AG04450 (cell line): Measurements from ENCODE around the gene UNC79. TPM values are rescaled to one million over a fixed set of nuclear protein-coding genes. Genes with fewer than 3 reads are reported as not detected.

Source experiments
- CTCF ChIA-PET: fragments of 300-600, 350-600 bp; formaldehyde crosslinking; extraction: SDS; loops from one replicate; lab custom pipeline; 2022; ENCODE audit warnings: antibody characterized with exemption, inconsistent platforms; lab: Charles Lee
- POLR2A ChIA-PET: fragments of 350-600 bp; formaldehyde crosslinking; extraction: SDS; loops from one replicate; lab custom pipeline; 2021; ENCODE audit warnings: antibody characterized with exemption, inconsistent platforms; lab: Yijun Ruan, JAX
- DNase-seq: peaks from one replicate; pipeline ENCODE4 v3.0.0-alpha.2; 2011; ENCODE audit warnings: low read depth, low spot score
- H3K27ac ChIP-seq: one replicate; pipeline ENCODE4 v1.5.1; 2012; ENCODE audit warnings: low read depth, low read length, control low read depth
- H3K27me3 ChIP-seq: one replicate; pipeline ENCODE4 v1.6.0; 2012; ENCODE audit warnings: low read length; ENCODE audit not compliant: control insufficient read depth, insufficient read depth
- H3K4me3 ChIP-seq: 2 replicates; pipeline ENCODE4 v1.5.1; 2011; ENCODE audit warnings: mild to moderate bottlenecking, low read depth, low read length, control low read depth
- H3K9me3 ChIP-seq: 2 replicates; pipeline ENCODE4 v1.5.1; 2012; ENCODE audit warnings: low read length; ENCODE audit not compliant: control insufficient read depth, insufficient read depth
- polyA plus RNA-seq: library from polyadenylated mRNA; depleted of rRNA; stranded (reverse); fragments of >200 nt; gene quantifications from 2 replicates; pipeline ENCODE4 v1.2.3, GENCODE V29; 2011
- TF ChIP-seq, protein P1 (sequence below): IDR thresholded peaks from 2 replicates; pipeline ENCODE4 v1.5.1; 2011; ENCODE audit warnings: low read depth, low read length, control low read depth, inconsistent platforms

The UNC79 gene
- polyA plus RNA-seq, 1 experiment = 0.02 TPM

DNA sequence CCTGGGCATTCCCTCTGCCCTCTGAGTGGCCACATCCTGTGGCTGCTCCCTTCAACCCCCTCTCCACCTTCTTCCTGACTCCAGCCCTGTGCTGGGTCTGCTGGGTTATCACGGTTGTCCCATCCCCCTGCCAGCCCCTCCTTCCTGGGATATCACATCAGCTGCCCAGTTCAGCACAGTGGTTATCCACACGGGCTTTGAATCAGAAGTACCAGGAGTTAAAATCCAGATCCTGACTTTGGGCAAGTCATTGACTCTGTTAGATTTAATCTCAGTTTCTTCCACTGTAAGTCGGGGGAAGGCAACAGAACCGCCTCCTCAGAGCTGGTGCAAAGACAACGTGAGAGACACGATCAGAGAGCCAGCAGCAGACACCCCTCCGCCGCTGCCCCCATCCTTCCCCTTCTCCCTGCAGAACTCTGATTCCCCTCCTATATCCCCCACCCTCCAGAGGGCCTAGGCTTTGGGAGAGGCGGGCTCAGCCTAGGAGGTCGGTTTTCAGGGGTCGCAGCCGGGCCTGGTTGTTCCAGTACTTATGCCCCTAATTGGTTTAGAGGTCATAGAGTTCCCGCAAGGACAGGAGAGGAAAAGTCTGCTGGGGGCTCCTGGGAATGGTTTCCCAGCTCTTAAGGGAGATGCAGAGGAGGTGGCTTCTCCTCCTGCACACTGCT is 315.0 kb downstream of the UNC79 start:
- no peak for DNase-seq
- Histone ChIP-seq H3K27me3 (no peaks in the 10 kb centered on the region), H3K9me3 (peaks cover 11% of the 10 kb centered on the region; the same call in 1 of the 2 replicates), H3K27ac (no peak overlapping the region), H3K4me3 (no peak overlapping the region)
- ChIA-PET POLR2A (no interaction called here), CTCF (no interaction called here)
- TF ChIP-seq, protein P1, sequence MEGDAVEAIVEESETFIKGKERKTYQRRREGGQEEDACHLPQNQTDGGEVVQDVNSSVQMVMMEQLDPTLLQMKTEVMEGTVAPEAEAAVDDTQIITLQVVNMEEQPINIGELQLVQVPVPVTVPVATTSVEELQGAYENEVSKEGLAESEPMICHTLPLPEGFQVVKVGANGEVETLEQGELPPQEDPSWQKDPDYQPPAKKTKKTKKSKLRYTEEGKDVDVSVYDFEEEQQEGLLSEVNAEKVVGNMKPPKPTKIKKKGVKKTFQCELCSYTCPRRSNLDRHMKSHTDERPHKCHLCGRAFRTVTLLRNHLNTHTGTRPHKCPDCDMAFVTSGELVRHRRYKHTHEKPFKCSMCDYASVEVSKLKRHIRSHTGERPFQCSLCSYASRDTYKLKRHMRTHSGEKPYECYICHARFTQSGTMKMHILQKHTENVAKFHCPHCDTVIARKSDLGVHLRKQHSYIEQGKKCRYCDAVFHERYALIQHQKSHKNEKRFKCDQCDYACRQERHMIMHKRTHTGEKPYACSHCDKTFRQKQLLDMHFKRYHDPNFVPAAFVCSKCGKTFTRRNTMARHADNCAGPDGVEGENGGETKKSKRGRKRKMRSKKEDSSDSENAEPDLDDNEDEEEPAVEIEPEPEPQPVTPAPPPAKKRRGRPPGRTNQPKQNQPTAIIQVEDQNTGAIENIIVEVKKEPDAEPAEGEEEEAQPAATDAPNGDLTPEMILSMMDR = no peak

DNA sequence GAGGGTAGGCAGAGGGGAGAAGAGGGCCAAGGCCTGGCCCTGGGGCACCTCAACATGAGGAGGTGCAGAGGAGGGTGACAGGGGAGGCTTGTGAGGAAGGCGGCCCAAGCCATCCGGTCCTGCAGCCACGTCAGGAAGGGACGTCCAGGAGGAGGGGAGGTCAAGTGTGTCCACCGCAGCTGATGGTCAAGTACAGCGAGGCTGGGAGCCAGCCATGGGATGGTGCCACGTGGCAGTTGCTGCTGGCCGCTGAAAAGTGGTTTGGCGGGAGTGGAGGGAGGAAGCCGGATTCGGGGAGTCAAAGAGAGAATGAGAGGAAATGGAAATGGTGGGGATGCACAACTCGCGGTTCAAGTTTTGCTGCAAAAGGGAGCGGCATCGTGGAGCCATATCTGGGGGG is 316.4 kb downstream of the UNC79 start:
- POLR2A ChIA-PET = no interaction called here
- CTCF ChIA-PET = no interaction called here
- peaks cover 11% of the 10 kb centered on the region; the same call in 1 of the 2 replicates for H3K9me3 ChIP-seq
- H3K27ac ChIP-seq = no peak overlapping the region
- H3K4me3 ChIP-seq = no peak overlapping the region
- H3K27me3 ChIP-seq = no peaks in the 10 kb centered on the region
- TF ChIP-seq, protein P1 = no peak
- no peak for DNase-seq

DNA sequence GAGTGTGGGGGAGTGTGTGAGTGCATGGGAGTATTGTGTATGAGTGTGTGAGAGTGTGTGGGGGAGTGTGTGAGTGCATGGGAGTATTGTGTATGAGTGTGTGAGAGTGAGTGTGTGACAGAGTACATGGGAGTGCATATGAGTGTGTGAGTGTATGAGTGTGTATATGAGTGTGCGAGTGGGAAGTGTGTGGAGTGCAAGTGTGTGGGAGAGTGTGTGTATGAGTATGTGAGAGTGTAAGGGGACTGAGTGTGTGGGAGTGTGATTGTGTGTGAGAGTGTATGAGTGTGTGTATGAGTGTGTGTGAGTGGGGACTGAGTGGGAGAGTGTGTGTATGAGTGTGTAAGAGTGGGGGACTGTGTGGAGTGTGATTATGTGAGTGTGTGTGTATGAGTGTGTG is 316.8 kb downstream of the UNC79 start:
- H3K9me3 ChIP-seq = peaks cover 11% of the 10 kb centered on the region; the same call in 1 of the 2 replicates
- DNase-seq = no peak
- CTCF ChIA-PET = no interaction called here
- TF ChIP-seq, protein P1 = no peak
- H3K27me3 ChIP-seq = no peaks in the 10 kb centered on the region
- H3K4me3 ChIP-seq = no peak overlapping the region
- POLR2A ChIA-PET = no interaction called here
- H3K27ac ChIP-seq = no peak overlapping the region

DNA sequence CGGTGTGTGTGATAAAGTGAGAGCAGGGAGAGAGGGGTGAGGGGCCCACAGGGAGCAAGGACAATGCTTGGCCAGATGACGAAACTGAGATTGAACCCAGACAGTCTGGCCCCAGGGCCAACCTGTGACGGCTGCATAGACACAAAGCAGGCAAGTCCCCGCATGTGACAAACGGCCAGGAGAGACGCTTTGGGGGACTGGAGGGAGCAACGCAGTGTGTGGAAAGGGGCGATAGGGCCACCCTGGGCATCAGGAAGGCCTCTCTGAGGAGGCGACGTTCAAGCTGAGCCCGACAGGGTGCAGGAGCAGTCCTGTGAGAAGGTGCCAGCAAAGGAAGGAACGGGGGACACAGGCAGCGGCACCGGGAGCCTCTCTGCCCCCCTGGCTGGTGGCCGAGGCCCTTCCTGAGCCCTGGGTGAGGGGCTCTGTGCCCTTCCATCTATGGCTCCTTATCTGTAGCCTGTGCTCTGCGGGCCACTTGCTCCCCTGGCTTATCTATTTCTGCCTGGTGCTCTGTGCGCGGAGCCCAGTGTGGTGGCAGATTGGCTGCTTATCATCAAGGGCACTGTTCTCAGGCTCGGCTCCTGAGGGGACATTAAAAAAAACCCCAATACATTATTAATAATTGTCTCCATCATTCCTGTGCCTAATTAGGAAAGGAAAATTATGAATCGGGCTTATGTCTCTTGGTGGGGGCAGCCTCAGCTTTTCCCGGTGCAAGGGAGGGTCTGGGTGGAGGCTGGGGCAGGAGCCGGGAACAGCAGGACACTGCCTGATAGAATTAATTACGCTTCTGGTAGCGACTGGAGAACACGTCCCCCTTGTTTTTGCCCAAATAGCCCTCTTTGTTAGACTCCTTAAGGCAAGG is 317.7 kb downstream of the UNC79 start:
- no peaks in the 10 kb centered on the region for H3K27me3 ChIP-seq
- TF ChIP-seq, protein P1 = no peak
- DNase-seq = no peak
- POLR2A ChIA-PET = no interaction called here
- peaks cover 11% of the 10 kb centered on the region; the same call in 1 of the 2 replicates for H3K9me3 ChIP-seq
- H3K27ac ChIP-seq = no peak overlapping the region
- no peak overlapping the region for H3K4me3 ChIP-seq
- CTCF ChIA-PET = no interaction called here

DNA sequence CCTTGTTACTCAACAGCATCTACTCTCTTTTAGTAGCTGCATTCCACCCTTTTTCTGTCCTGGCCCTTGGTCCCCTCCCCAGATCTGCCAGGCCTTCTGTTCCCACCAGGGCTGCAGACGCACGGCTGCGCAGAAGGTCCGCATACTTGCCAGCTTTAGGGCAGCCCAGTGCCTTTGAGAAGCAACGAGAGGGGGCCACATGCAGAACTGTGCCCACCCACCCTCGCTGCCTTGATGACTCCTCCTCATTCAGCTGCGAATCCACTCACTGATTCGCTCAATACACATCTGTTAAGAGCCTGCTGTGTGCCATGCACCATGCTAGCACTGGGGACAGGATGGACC is 318.3 kb downstream of the UNC79 start:
- Histone ChIP-seq H3K27me3 (no peaks in the 10 kb centered on the region), H3K27ac (no peak overlapping the region), H3K4me3 (no peak overlapping the region), H3K9me3 (peaks cover 11% of the 10 kb centered on the region; the same call in 1 of the 2 replicates)
- TF ChIP-seq, protein P1 = no peak
- ChIA-PET CTCF (no interaction called here), POLR2A (no interaction called here)
- DNase-seq = no peak
